HG03039 (cell line): Measurements from ENCODE around the gene TMED8.
"Not testable (repeated sequence)": the region's sequence is repeated elsewhere in the genome, so short reads cannot be mapped to it uniquely, and the experiment has no call there.

Source experiments
- ATAC-seq: cut with Tn5 transposase; IDR thresholded peaks from one replicate; pipeline ENCODE4 v1.9.1; 2021; ENCODE audit warnings: mild to moderate bottlenecking, moderate library complexity; ENCODE audit not compliant: unreplicated experiment

Gene TMED8

DNA sequence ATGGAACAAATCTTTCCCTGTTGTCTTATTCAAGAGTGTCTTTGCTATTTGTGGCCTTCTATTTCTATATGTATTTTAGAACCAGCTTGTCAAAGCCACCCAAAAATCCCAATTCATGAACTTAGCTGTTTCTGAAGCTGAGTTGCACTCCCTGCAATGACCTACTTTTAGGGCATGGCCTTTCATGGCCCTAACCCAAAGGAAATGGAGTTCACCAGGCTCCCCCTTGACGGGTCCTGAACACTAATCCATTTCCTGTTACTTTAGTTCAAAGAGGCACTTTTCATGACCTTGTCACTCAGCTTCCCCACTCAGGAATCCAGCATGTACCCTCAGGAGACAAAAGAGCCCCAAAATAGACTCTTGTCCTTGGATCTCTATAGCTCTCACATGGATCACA, 7.6 kb downstream of the TMED8 start:
- ATAC-seq: no peak

DNA sequence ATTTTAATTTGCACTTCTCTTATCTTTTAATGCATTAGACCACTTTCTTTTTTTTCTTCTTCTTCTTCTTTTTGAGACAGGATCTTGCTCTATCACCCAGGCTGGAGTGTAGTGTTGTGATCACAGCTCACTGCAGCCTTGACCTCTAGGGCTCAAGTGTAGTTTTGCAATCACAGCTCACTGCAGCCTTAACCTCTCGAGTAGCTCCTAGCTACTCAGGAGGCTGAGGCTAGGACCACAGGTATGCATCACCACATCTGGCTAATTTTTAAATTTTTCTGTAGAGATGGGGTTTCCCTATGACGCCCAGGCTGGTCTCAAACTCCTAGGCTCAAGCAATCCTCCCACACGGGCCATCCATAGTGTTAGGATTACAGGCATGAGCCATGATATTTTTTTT, 12.7 kb downstream of the TMED8 start:
- no peak for ATAC-seq

DNA sequence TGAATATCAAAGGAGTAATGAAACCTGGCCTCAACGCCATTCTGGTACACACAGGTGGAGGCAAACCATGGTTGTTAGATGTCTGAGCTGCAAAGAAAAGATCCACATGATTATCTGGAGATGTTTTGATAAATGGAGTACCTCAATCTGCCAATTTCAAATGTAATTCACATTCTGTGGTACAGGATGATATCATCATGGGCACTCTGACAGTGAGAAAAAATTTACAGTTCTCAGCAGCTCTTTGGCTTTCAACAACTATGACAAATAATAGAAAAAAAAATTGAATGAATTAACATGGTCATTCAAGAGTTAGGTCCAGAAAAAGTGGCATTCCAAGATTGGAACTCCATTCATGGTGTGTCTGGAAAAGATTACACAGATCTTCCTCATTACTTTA, 17.3 kb downstream of the TMED8 start:
- ATAC-seq: no peak

DNA sequence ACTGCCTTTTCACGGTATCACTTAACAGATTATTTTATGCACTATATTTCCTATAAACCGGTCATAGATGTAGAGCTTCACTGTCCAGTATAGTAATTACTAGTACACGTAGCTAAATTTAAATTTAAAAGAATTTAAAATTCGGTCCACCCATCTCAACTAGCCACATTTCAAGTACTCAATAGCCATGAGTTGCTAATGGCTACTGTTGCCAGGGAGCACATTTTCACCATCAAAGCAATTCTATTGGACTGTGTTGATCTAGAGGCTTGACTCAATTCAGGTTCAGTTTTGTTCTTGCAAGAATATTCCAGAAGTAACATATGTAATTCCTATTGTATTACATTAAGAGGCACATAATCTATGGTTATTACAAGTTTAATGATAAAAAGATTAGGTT, 20.0 kb downstream of the TMED8 start:
- ATAC-seq: no peak

DNA sequence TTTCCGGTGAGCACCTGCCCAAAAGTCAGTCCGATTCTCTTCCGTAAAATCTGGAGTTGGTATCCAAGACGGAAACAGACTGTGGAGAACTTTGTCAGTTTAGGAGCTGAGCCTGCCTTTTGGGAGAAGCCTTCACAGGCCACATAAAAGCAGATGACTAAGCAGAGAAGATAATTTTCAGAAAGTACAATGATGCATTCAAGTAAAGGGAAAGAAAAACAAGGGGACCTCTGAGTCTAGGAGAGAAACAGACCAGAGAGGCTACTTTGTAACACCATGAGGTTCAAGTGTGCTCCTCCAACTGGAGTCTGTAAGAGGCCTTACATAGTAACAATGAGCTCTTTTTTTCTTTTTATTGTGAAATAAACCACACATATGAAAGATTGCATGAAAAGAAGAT, 21.1 kb downstream of the TMED8 start:
- no peak for ATAC-seq

DNA sequence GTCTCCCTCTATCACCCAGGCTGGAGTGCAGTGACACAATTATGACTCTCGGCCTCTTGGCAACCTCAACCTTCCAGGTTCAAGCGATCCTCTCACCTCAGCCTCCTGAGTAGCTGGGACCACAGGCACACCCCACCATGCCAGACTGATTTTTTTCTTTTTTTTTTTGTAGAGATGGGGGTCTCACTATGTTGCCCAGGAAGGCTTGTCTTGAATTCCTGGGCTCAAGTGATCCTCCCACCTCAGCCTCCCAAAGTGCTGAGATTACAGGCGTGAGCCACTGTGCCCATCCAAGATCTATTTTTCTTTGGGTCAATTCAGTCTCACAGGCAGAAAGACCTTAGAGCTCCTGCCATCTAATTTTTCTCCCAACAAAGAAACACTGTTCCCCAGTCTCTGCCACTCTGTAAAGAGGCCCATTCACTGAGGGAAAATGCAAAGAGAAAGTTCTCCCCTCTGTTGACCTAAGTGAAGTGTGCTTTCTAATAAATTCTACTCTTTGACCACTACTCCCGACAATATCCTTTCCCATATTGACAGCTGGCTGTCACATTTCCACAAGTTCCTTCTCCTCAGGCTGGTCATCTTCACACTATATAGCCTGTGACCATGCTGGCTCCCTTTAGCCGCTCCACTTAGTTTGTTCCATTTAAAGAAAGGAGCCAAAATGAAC, 23.3 kb downstream of the TMED8 start:
- ATAC-seq: no peak

DNA sequence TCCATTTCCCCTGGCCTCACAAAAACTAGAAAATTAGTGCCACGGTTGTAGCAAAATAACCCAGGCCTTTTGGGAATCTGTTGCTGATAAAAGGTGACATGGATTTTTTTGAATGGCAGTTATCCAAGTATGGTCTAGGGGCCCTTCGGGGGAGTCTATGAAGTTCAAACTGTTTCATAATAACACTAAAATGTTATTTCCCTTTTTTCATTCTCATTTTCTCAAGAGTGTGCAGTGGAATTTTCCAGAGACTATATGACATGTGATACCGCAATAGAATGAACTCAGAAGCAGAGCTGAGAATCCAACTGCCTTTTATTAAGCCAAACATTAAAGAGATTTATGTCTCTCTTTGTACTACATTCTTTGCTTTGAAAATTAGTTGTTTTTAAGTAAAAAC, 29.1 kb downstream of the TMED8 start:
- no peak for ATAC-seq

DNA sequence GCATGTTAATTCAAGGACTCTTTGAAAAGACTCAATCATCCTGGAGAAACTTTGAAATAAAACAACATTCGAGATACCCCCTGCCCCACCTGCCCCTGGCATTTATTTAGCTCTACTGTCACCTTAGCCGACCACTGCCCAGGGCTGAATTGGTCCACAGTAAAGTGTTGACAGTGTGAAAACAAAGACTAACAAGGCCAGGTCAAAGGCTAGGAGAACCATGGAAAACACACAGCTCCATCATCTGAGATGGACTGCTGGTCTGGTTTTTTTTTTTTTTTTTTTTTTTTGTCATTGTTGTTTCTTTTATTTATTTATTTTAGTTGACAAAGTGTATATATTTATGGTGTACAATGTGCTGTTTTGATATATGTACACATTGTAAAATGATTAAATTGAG, 30.4 kb downstream of the TMED8 start:
- no peak for ATAC-seq

DNA sequence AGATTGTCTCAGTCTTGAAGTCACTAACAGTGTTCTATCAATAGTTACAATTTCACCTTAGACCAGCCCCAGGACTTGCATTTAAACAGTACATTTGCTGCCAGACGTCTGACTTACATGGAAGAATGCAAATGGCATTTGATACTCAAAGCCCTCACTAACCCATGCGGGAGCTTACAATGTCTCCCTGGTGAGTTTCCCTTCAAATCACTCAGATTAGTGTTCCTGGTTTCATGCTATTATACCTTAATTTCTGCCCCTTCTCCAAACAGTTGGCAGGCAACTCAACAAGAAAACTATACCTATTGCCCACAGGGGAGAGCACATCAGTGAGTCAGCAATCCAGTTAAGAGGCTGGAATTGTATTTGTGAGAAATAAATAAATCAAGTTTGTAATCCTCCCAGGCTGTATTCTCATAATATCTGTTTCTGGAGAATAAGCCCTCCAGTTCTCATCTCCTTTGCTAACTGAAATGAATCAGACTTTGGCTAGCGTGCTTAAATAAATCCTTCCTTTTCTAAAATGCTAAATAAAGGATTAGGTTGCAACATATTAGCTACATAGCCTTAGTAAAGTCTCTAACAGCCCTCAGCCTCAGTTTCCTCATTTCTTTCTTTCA, 32.4 kb downstream of the TMED8 start:
- ATAC-seq: no peak

DNA sequence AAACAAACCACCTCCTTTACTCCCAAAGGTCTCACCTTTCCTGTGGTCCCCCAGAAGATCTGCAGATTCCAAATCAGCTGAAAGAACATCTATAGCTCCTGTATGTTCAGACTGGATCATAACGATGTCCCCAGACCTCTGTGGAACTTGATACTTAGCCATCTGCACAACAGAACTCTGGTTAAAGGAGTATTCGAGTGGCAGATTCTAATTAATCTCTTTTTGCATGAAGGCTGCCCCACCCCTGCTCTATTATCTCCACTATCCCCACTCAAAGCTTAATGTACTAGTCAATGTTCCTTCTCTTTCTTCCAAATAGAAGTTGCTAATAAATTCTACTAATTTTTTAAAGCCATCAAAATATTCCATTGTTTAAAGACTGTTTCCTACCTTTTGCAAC, 33.2 kb downstream of the TMED8 start:
- ATAC-seq: no peak

DNA sequence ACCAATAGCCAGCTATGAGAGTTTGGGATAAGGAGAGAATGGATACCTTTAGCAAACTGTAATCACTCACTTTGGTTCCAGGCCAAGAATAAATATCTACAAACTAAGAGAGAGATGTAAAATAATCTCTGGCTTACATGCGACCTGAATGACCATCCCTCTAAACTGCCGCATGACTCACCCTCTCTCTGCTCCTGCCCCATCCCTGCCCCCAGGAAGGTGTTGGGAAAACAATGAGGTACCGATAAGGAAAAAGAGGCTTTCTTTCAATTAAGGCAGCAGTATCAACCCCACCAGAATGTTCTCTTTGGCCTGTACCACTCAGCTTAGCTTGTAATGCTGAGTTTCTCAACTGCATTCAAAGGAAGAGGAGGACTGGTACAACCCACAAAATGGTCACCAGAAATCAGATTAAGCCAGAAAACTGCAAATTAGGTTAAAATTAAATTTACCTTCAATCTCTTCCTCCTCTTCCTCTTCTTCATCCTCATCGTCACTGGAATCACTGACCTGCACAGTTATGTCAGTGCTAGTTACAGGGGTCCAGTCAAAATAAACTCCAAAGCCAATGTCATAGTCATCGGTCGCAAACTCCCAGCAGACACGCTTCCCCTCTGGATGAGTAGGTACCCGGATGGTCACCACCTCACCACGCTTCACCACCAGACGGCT, 34.0 kb downstream of the TMED8 start:
- no peak for ATAC-seq

DNA sequence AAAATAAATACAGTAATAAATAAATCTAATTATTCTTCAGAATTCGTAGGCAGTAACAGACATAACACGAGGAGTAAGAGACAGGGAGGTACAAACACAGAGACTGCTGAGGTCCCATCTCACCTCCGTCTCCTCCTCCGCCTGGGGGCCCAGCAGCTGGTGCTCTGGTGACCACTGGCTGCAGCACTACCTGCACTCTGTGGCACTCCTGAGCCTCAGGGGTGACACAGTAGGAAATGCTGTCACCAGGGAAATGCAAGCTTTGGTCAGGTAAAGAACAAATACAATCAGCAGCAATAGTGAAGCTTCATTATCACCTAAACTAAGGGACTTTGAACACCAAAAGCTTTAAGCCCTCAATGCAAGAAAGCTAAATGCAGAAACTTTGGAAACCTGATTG, 36.5 kb downstream of the TMED8 start:
- no peak for ATAC-seq

DNA sequence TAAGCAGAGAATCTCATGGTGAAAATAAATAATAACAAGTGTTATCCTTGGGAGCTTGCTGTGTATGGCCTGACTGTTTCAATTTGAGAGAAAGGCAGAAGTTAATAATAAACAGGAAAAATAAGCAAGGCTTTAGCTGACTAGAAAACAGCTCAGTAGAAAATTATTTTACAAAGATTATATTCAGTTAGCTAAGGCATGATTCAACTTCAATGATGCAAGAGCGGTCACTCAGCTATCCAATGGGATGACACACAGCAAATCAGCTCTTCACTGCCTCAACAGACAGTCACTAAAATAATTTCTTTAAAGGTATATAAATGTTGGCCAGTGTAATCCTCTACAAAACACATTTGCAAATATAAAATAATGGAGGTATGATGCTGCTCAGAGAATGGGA, 37.5 kb downstream of the TMED8 start:
- ATAC-seq: no peak

DNA sequence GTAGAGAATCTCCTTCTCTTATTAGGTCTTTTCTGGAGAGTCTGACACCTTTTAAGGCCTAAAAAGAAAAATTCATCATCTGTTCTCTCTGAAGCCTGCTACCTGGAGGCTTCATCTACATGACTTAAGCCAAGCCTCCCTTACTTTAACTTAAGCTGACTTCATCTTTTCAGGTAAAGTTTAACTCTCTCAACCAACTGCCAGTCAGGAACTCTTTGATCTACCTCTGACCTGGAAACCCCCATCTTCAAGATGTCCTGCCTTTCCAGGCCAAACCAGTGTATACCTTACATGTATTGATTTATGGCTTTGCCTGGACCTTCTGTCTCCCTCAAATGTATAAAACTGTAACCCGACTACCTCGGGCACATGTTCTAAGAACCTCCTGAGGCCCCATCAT, 38.6 kb downstream of the TMED8 start:
- no peak for ATAC-seq

DNA sequence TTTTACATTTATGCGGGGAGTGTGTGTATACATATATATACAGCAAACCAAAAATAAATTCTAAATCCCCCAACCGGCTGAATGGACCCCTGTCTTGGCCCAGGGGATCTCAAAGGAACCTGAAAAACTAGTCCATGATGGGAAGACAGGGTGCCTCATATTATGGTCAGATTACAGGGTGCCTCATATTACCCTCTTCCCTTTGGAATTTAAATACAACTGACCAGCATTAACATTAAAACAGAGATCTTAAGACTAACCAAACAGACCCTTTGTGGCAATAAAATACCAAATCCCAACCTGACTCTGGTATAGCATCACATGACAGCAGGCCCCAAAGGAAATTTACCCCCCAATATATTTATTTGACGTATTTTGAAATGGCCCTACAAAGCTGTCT, 39.0 kb downstream of the TMED8 start:
- ATAC-seq: no peak

DNA sequence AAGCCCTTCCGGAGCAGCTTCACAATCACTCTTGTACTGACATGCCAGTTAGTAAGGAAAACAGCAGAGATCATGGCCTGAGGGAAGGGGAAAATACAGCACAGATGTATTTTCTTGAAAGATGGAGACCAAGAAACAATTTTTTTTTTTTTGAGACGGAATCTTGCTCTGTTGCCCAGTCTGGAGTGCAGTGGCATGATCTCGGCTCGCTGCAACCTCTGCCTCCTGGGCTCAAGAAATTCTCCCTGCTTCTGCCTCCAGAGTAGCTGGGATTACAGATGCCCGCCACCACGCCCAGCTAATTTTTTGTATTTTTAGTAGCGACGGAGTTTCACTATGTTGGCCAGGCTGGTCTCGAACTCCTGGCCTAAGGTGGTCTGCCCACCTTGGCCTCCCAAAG, 39.6 kb downstream of the TMED8 start:
- not testable (repeated sequence) for ATAC-seq

DNA sequence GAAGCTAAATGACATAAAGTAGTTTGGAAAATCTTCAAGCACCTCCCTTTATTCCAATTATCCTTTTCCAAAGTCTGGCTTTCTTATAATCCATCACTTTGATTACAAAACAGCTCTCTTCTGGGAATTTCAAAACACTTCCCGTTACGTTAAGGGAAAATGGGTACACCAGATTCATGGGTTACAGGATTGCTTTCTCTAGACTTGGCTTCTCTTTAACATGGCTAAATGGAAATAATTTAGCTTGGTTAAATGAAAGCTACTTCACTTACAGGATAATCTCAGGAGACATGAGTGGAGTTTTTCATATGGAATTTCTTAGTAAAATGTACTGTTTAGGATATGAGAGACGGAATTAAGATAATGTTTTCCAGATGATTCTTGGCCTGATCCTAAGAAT, 41.3 kb downstream of the TMED8 start:
- no peak for ATAC-seq

DNA sequence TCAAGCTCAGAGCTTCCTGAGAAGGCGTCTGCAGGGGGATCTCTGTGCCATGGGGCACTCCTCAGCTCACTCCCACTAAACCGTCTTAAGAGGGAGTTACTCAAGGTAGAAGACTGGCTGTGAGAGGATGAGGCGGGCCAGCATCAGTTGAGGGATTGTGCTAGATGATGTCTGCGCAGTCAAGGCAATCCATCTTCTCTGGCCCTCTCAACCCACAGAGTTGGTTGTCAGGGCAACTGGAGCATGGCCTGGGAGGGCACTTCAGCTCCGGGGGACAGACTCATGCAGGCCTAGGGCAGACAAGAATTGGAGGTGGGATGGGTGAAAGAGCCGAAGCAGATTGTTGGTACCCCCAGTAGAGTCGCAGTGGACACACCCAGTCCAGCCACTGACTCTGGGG, 47.0 kb downstream of the TMED8 start:
- ATAC-seq: no peak

DNA sequence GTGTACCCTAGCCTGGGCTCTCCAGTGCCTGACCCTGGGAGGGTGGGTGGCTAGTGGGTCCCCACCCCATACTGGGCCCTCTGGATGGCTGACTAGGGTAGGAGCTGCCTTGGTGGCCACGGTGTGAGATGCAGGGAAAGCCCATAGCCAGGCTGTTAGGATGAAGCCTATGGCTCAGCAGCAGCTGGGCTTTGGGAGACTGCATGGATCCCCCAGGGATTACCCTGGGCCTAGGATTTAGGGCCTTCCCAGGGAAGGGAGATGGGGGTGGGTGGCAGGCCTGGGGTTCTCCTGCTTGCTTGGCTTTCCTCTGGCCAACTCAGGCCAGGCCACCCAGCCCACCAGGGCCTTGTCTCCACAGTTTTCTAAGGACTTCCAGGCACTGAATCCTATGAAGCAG, 49.8 kb downstream of the TMED8 start:
- no peak for ATAC-seq

DNA sequence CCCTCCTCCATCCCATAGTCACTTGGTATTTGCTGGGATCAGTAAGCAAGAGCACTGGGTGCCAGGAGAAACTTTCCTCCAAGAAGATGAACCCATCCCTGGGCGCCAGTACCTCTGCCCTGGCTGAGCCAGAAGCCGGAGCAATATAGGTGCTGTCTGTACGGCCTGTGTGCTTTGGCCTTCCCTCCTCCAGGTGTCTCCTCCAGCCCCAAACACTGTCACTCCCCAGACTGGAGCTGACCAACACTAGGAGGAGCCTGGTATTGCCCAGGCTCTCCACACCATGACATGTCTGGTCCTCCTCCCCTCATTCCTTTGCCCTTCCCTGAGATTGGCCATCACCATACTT, 51.2 kb downstream of the TMED8 start:
- ATAC-seq: no peak

DNA sequence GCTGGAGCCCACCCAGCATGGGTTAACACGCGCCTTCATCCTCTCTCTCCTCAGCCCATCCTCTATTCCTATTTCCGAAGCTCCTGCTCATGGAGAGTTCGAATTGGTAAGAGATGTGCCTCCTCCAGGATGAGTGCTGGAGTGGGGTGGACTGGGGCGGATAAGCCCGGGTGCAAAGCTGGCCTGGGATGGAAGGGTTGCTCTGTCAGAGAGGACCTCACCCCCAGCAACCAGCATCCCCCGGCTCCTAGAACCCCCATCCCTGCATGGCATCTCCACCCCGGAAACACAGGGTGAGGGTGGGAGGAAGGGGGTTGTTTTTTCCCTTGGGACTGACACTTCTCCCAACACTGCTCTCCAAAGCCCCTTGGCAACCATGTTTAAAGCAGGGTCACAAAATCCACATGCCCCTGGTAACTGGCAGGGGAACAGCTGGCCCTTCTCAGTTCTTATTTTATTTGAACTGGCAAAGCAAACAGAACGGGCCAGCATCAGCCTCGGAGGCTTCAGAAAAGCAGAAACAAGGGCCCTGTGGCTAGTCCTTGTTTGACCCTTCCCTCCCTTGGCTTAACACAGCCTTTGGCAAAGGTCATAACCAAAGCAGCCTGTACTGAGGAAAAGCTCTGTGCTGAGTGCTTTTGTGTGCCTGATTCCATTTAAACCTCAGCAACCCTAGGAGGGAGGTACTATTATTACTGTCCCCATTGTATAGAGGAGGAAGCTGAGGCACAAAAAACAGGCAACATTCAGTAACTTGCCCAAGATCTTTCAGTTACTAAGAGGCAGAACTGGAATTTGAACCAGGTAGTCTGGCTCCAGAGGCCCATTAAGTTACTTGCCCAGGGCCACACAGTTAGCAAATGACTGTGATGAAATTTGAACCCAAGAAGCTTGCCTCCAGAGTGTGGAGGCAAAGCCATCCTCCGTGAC, 51.8 kb downstream of the TMED8 start:
- ATAC-seq: no peak

DNA sequence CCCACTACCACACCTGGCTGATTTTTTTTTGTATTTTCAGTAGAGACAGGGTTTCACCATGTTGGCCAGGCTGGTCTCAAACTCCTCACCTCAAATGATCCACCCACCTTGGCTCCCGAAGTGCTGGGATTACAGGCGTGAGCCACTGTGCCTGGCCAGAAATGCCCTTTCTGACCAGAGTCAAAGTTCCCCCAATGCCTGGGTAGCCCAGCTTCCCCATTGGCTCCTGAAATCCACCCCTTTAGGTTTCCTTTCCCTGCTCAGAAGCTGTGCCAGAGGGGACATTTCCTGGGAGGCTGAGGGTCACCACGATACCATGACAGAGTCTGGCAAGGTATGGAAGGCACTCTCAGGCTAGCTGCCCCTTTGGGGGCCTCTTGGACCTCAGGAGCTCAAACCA, 52.6 kb downstream of the TMED8 start:
- ATAC-seq: no peak
